IMR-90 (cell line): ENCODE data around the gene MAFG.

Source experiments
- BHLHE40 ChIP-seq: fragments of 150-350 bp; IDR thresholded peaks from 2 replicates; pipeline ENCODE4 v1.6.1; 2016; ENCODE audit warnings: mild to moderate bottlenecking, low read depth, low read length
- CHD1 ChIP-seq: IDR thresholded peaks from 2 replicates; pipeline ENCODE4 v1.6.1; 2012; ENCODE audit warnings: low read depth, low read length, improper control_type of control experiment
- MXI1 ChIP-seq: IDR thresholded peaks from 2 replicates; pipeline ENCODE4 v1.6.1; 2012; ENCODE audit warnings: low read depth, mild to moderate bottlenecking, low read length, moderate library complexity, borderline replicate concordance
- POLR2A ChIP-seq: IDR thresholded peaks from 2 replicates; pipeline ENCODE4 v1.6.1; 2012; ENCODE audit warnings: mild to moderate bottlenecking, low read depth, low read length
- RAD21 ChIP-seq: IDR thresholded peaks from 2 replicates; pipeline ENCODE4 v1.6.1; 2012; ENCODE audit warnings: low read length, improper control_type of control experiment
- RCOR1 ChIP-seq: IDR thresholded peaks from 2 replicates; pipeline ENCODE4 v1.6.1; 2012; ENCODE audit warnings: mild to moderate bottlenecking, low read length, improper control_type of control experiment; ENCODE audit not compliant: insufficient replicate concordance
- RFX5 ChIP-seq: IDR thresholded peaks from 2 replicates; pipeline ENCODE4 v1.8.0; 2012; ENCODE audit warnings: low read depth, mild to moderate bottlenecking, low read length, moderate library complexity
- SMC3 ChIP-seq: fragments of 150-350 bp; IDR thresholded peaks from 2 replicates; pipeline ENCODE4 v1.6.1; 2016; ENCODE audit warnings: low read depth, mild to moderate bottlenecking, antibody characterized with exemption, low read length, moderate library complexity
- USF2 ChIP-seq: fragments of 150-350 bp; IDR thresholded peaks from 2 replicates; pipeline ENCODE4 v1.6.1; 2017; ENCODE audit warnings: mild to moderate bottlenecking, antibody characterized with exemption, low read length, low read depth
- TF ChIP-seq, protein P1 (sequence below): conservative IDR thresholded peaks from 2 replicates; pipeline ENCODE4 v1.5.1; 2012; ENCODE audit warnings: mild to moderate bottlenecking, low read depth, low read length, improper control_type of control experiment

DNA sequence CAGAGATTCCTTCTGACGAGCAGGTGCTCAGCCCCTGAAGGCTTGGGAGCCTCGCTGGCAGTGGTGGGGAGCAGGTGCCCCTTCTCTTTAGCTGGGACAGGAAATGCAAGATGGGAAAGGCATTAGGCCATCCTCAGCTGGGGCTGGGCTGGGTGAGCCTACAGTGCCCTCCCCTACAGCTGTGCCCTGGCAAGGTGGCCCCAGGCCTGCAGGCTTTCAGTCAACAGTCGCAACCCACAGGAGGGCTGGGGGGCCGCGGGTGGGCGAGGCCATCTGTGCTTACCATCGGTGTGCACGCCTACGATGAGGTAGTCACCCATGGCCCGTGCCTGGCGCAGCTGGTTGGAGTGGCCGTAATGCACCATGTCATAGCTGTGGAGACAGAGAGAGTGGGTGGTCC lies 18.3 kb downstream of the MAFG start:
- TF ChIP-seq, protein P1, sequence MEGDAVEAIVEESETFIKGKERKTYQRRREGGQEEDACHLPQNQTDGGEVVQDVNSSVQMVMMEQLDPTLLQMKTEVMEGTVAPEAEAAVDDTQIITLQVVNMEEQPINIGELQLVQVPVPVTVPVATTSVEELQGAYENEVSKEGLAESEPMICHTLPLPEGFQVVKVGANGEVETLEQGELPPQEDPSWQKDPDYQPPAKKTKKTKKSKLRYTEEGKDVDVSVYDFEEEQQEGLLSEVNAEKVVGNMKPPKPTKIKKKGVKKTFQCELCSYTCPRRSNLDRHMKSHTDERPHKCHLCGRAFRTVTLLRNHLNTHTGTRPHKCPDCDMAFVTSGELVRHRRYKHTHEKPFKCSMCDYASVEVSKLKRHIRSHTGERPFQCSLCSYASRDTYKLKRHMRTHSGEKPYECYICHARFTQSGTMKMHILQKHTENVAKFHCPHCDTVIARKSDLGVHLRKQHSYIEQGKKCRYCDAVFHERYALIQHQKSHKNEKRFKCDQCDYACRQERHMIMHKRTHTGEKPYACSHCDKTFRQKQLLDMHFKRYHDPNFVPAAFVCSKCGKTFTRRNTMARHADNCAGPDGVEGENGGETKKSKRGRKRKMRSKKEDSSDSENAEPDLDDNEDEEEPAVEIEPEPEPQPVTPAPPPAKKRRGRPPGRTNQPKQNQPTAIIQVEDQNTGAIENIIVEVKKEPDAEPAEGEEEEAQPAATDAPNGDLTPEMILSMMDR = no peak
- TF ChIP-seq RAD21 (no peak), RFX5 (no peak), RCOR1 (no peak), POLR2A (no peak), CHD1 (no peak), BHLHE40 (no peak), MXI1 (no peak), USF2 (no peak), SMC3 (no peak)
